ENCODE measurements around the gene OR10H3. TPM values are rescaled to one million over a fixed set of nuclear protein-coding genes. Genes with fewer than 3 reads are reported as not detected.

OR10H3 gene
- total RNA-seq (not detected), polyA plus RNA-seq (ENCODE audit: insufficient read depth in 1 of 8, insufficient read length in 8 of 8, low replicate concordance in 1 of 8) (not detected)
- long read RNA-seq, donor 1, result 0 reads
- long read RNA-seq, donor 2, result 0 reads
- long read RNA-seq, donor 3, result 0 reads
- long read RNA-seq, donor 4, result 0 reads
- long read RNA-seq, donor 5, result 0 reads
- long read RNA-seq, donor 6, result 0 reads
- long read RNA-seq, donor 7, result 0 reads
- long read RNA-seq, donor 8, result 0 reads
- long read RNA-seq, donor 9, result 0 reads
- long read RNA-seq, donor 10, result 0 reads
- long read RNA-seq, donor 11, result 0 reads

- H3K9me3 ChIP-seq (replicated peaks; ENCODE audit: control insufficient read depth, low read depth, low read length), result no peaks in the 10 kb centered on the region
- no peak within 1 kb of the TSS for H3K27ac ChIP-seq (ENCODE audit: low read length)
- no peaks in the 10 kb centered on the region for H3K4me1 ChIP-seq (ENCODE audit: control insufficient read depth, insufficient read depth, low read length)
- no peak for DNase-seq
- peaks cover under 1% of the 10 kb centered on the region for H3K27me3 ChIP-seq (ENCODE audit: control insufficient read depth, insufficient read depth, low read length)
- no peak within 1 kb of the TSS for H3K4me3 ChIP-seq (ENCODE audit: low read length)
- no CpG with 5 or more reads among the region's 4 CpGs for WGBS (ENCODE audit: insufficient coverage)
- no peaks in the 10 kb centered on the region for H3K36me3 ChIP-seq (ENCODE audit: control insufficient read depth, insufficient read depth, low read length)
Measured at GRCh38 chr19:15737722-15738121, at the start of gene OR10H3. OR10H3 (plus strand) TSS chr19:15737985; CDS start chr19:15741393, 3,408 bp downstream.

GRCh38 chr19:15696654-15697194 is 41.1 kb upstream of the OR10H3 start:
- H3K27ac ChIP-seq (ENCODE audit: low read length), result no peak overlapping the region
- H3K4me1 ChIP-seq (ENCODE audit: control insufficient read depth, insufficient read depth, low read length), result peaks cover 3% of the 10 kb centered on the region
- WGBS (ENCODE audit: insufficient coverage), result 65% methylated on average over 17 of the region's 19 CpGs
- no peaks in the 10 kb centered on the region for H3K36me3 ChIP-seq (ENCODE audit: control insufficient read depth, insufficient read depth, low read length)
- DNase-seq, result no peak
- no peaks in the 10 kb centered on the region for H3K27me3 ChIP-seq (ENCODE audit: control insufficient read depth, insufficient read depth, low read length)
- H3K4me3 ChIP-seq (ENCODE audit: low read length), result no peak overlapping the region
- no peaks in the 10 kb centered on the region for H3K9me3 ChIP-seq (replicated peaks; ENCODE audit: control insufficient read depth, low read depth, low read length)

GRCh38 chr19:15701757-15702533 is 35.8 kb upstream of the OR10H3 start:
- DNase-seq, result peak; percentile 70
- WGBS (ENCODE audit: insufficient coverage), result 40% methylated on average over 2 of the region's 4 CpGs
- no peaks in the 10 kb centered on the region for H3K27me3 ChIP-seq (ENCODE audit: control insufficient read depth, insufficient read depth, low read length)
- no peaks in the 10 kb centered on the region for H3K9me3 ChIP-seq (replicated peaks; ENCODE audit: control insufficient read depth, low read depth, low read length)
- no peaks in the 10 kb centered on the region for H3K36me3 ChIP-seq (ENCODE audit: control insufficient read depth, insufficient read depth, low read length)
- peaks cover 27% of the 10 kb centered on the region for H3K4me1 ChIP-seq (ENCODE audit: control insufficient read depth, insufficient read depth, low read length)
- H3K27ac ChIP-seq (ENCODE audit: low read length), result peak overlapping the region; percentile 29
- H3K4me3 ChIP-seq (ENCODE audit: low read length), result no peak overlapping the region

GRCh38 chr19:15702534-15702930 is 35.3 kb upstream of the OR10H3 start:
- WGBS (ENCODE audit: insufficient coverage), result 0% methylated on average over 1 of the region's 7 CpGs
- Histone ChIP-seq H3K9me3 (replicated peaks; ENCODE audit: control insufficient read depth, low read depth, low read length) (no peaks in the 10 kb centered on the region), H3K36me3 (ENCODE audit: control insufficient read depth, insufficient read depth, low read length) (no peaks in the 10 kb centered on the region), H3K4me1 (ENCODE audit: control insufficient read depth, insufficient read depth, low read length) (peaks cover 27% of the 10 kb centered on the region), H3K4me3 (ENCODE audit: low read length) (no peak overlapping the region), H3K27me3 (ENCODE audit: control insufficient read depth, insufficient read depth, low read length) (no peaks in the 10 kb centered on the region), H3K27ac (ENCODE audit: low read length) (peak overlapping the region; percentile 86)
- DNase-seq, result peak; percentile 90

- no peak for DNase-seq
- no peaks in the 10 kb centered on the region for H3K9me3 ChIP-seq (replicated peaks; ENCODE audit: control insufficient read depth, low read depth, low read length)
- H3K4me1 ChIP-seq (ENCODE audit: control insufficient read depth, insufficient read depth, low read length), result no peaks in the 10 kb centered on the region
- no peak overlapping the region for H3K4me3 ChIP-seq (ENCODE audit: low read length)
- H3K36me3 ChIP-seq (ENCODE audit: control insufficient read depth, insufficient read depth, low read length), result no peaks in the 10 kb centered on the region
- 67% methylated on average over 2 of the region's 3 CpGs for WGBS (ENCODE audit: insufficient coverage)
- peaks cover 2% of the 10 kb centered on the region for H3K27me3 ChIP-seq (ENCODE audit: control insufficient read depth, insufficient read depth, low read length)
- H3K27ac ChIP-seq (ENCODE audit: low read length), result no peak overlapping the region
Measured at GRCh38 chr19:15714638-15715037, 23.1 kb upstream of the OR10H3 start.

- Histone ChIP-seq H3K36me3 (ENCODE audit: control insufficient read depth, insufficient read depth, low read length) (no peaks in the 10 kb centered on the region), H3K4me1 (ENCODE audit: control insufficient read depth, insufficient read depth, low read length) (no peaks in the 10 kb centered on the region), H3K27ac (ENCODE audit: low read length) (no peak overlapping the region), H3K27me3 (ENCODE audit: control insufficient read depth, insufficient read depth, low read length) (peaks cover 2% of the 10 kb centered on the region), H3K4me3 (ENCODE audit: low read length) (no peak overlapping the region), H3K9me3 (replicated peaks; ENCODE audit: control insufficient read depth, low read depth, low read length) (no peaks in the 10 kb centered on the region)
- DNase-seq, result no peak
- WGBS (ENCODE audit: insufficient coverage), result no CpG with 5 or more reads among the region's 1 CpG
Measured at GRCh38 chr19:15715642-15716041, 22.1 kb upstream of the OR10H3 start.

- Histone ChIP-seq H3K4me3 (ENCODE audit: low read length) (no peak overlapping the region), H3K27ac (ENCODE audit: low read length) (no peak overlapping the region), H3K27me3 (ENCODE audit: control insufficient read depth, insufficient read depth, low read length) (peaks cover 5% of the 10 kb centered on the region), H3K9me3 (replicated peaks; ENCODE audit: control insufficient read depth, low read depth, low read length) (no peaks in the 10 kb centered on the region), H3K36me3 (ENCODE audit: control insufficient read depth, insufficient read depth, low read length) (no peaks in the 10 kb centered on the region), H3K4me1 (ENCODE audit: control insufficient read depth, insufficient read depth, low read length) (no peaks in the 10 kb centered on the region)
- DNase-seq, result no peak
- 21% methylated on average over 6 of the region's 6 CpGs for WGBS (ENCODE audit: insufficient coverage)
Measured at GRCh38 chr19:15717809-15718208, 20.0 kb upstream of the OR10H3 start.

- no peaks in the 10 kb centered on the region for H3K4me1 ChIP-seq (ENCODE audit: control insufficient read depth, insufficient read depth, low read length)
- H3K27ac ChIP-seq (ENCODE audit: low read length), result no peak overlapping the region
- peaks cover 10% of the 10 kb centered on the region for H3K27me3 ChIP-seq (ENCODE audit: control insufficient read depth, insufficient read depth, low read length)
- no CpG with 5 or more reads among the region's 1 CpG for WGBS (ENCODE audit: insufficient coverage)
- no peaks in the 10 kb centered on the region for H3K9me3 ChIP-seq (replicated peaks; ENCODE audit: control insufficient read depth, low read depth, low read length)
- H3K4me3 ChIP-seq (ENCODE audit: low read length), result no peak overlapping the region
- H3K36me3 ChIP-seq (ENCODE audit: control insufficient read depth, insufficient read depth, low read length), result no peaks in the 10 kb centered on the region
- no peak for DNase-seq
Measured at GRCh38 chr19:15721268-15721667, 16.5 kb upstream of the OR10H3 start.

- Histone ChIP-seq H3K4me3 (ENCODE audit: low read length) (no peak overlapping the region), H3K9me3 (replicated peaks; ENCODE audit: control insufficient read depth, low read depth, low read length) (no peaks in the 10 kb centered on the region), H3K27ac (ENCODE audit: low read length) (no peak overlapping the region), H3K4me1 (ENCODE audit: control insufficient read depth, insufficient read depth, low read length) (no peaks in the 10 kb centered on the region), H3K27me3 (ENCODE audit: control insufficient read depth, insufficient read depth, low read length) (peaks cover 9% of the 10 kb centered on the region), H3K36me3 (ENCODE audit: control insufficient read depth, insufficient read depth, low read length) (no peaks in the 10 kb centered on the region)
- no peak for DNase-seq
- 20% methylated on average over 24 of the region's 25 CpGs for whole genome bisulfite sequencing (ENCODE audit: insufficient coverage)
Measured at GRCh38 chr19:15722956-15723355, 14.8 kb upstream of the OR10H3 start.

GRCh38 chr19:15727724-15728123 is 10.1 kb upstream of the OR10H3 start, which contains the start of gene OR10H2:
OR10H2 (plus strand) TSS chr19:15728024; CDS start chr19:15728044, 20 bp downstream.
- no peaks in the 10 kb centered on the region for H3K4me1 ChIP-seq (ENCODE audit: control insufficient read depth, insufficient read depth, low read length)
- H3K4me3 ChIP-seq (ENCODE audit: low read length), result no peak within 1 kb of the TSS
- no peak for DNase-seq
- peaks cover 10% of the 10 kb centered on the region for H3K27me3 ChIP-seq (ENCODE audit: control insufficient read depth, insufficient read depth, low read length)
- H3K9me3 ChIP-seq (replicated peaks; ENCODE audit: control insufficient read depth, low read depth, low read length), result no peaks in the 10 kb centered on the region
- no peak within 1 kb of the TSS for H3K27ac ChIP-seq (ENCODE audit: low read length)
- 58% methylated on average over 4 of the region's 5 CpGs for WGBS (ENCODE audit: insufficient coverage)
- no peaks in the 10 kb centered on the region for H3K36me3 ChIP-seq (ENCODE audit: control insufficient read depth, insufficient read depth, low read length)

Data from muscle of leg (tissue), 16 donors.